ENCODE measurements around the gene SCGB3A1.

GRCh38 chr5:180604271-180604670, 13.0 kb upstream of the SCGB3A1 start:
- TF ChIP-seq CTCF (conservative IDR thresholded peaks at IDR 0.05 in 1 of 2, IDR thresholded peaks at IDR 0.05 in 1 of 2; ENCODE audit: extremely low read depth in 1 of 2, insufficient read depth in 1 of 2, low read depth in 1 of 2, low read length in 2 of 2) (no peak), EZH2 (IDR thresholded peaks at IDR 0.05; ENCODE audit: borderline replicate concordance, low read length) (no peak)

Data from mammary epithelial cell (primary cell).